Measurements from ENCODE around the gene KLK13. TPM values are rescaled to one million over a fixed set of nuclear protein-coding genes. Genes with fewer than 3 reads are reported as not detected.

KLK13 gene
- total RNA-seq, 1 donor from 2014 or later, result not detected

- Mint-ChIP-seq H3K27ac (no peak overlapping the region), H3K4me3 (no peak overlapping the region), H3K36me3 (no peaks in the 10 kb centered on the region), H3K9me3 (peaks cover 10% of the 10 kb centered on the region), H3K27me3 (ENCODE audit: insufficient read depth, low read depth) (peaks cover 2% of the 10 kb centered on the region), H3K4me1 (peaks cover 7% of the 10 kb centered on the region)
- Histone ChIP-seq H3K27ac (no peak overlapping the region), H3K27me3 (no peaks in the 10 kb centered on the region), H2AFZ (replicated peaks) (no peak overlapping the region), H3K4me2 (no peak overlapping the region), H3K4me3 (no peak overlapping the region), H3K4me1 (no peaks in the 10 kb centered on the region), H4K20me1 (ENCODE audit: low read depth) (no peaks in the 10 kb centered on the region), H3F3A (ENCODE audit: low read depth) (no peaks in the 10 kb centered on the region), H3K79me2 (ENCODE audit: low read depth) (no peaks in the 10 kb centered on the region), H3K36me3 (no peaks in the 10 kb centered on the region), H3K9me3 (ENCODE audit: low read depth) (no peaks in the 10 kb centered on the region), H3K9ac (no peak overlapping the region)
- DNase-seq (ENCODE audit: low spot score), result no peak
- TF ChIP-seq EZH2phosphoT487 (IDR thresholded peaks at IDR 0.05) (no peak), EZH2 (IDR thresholded peaks at IDR 0.05) (no peak)
- TF ChIP-seq, protein P1, sequence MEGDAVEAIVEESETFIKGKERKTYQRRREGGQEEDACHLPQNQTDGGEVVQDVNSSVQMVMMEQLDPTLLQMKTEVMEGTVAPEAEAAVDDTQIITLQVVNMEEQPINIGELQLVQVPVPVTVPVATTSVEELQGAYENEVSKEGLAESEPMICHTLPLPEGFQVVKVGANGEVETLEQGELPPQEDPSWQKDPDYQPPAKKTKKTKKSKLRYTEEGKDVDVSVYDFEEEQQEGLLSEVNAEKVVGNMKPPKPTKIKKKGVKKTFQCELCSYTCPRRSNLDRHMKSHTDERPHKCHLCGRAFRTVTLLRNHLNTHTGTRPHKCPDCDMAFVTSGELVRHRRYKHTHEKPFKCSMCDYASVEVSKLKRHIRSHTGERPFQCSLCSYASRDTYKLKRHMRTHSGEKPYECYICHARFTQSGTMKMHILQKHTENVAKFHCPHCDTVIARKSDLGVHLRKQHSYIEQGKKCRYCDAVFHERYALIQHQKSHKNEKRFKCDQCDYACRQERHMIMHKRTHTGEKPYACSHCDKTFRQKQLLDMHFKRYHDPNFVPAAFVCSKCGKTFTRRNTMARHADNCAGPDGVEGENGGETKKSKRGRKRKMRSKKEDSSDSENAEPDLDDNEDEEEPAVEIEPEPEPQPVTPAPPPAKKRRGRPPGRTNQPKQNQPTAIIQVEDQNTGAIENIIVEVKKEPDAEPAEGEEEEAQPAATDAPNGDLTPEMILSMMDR (IDR thresholded peaks at IDR 0.05), result no peak
Measured at GRCh38 chr19:51078104-51078503, 13.2 kb upstream of the KLK13 start.

DNA sequence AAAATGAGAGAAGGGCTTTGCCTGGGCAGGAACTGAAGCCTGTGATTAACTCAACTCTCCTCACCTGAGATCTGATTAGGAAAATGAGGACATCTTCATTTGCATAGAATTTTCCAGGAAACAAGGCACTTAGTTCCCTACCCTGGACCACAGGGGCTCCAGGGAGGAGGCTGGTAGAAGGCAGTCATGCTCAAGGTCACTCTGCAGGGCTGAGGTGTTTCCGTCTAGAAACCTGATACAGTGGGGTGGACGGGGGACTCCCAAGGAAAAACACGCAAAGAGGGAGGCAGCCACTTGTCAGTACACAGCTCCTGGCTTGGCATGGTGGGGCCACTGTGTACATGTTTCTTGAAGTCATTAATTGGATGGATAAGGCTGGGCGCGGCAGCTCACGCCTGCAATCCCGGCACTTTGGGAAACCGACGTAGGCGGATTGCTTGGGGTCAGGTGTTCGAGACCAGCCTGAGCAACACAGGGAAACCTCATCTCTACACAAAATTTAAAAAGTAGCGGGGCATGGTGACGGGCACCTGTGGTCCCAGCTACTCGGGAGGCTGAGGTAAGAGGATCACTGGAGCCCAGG lies 11.8 kb upstream of the KLK13 start:
- Histone ChIP-seq H3K79me2 (ENCODE audit: low read depth) (no peaks in the 10 kb centered on the region), H3K9ac (no peak overlapping the region), H3K4me3 (no peak overlapping the region), H2AFZ (replicated peaks) (no peak overlapping the region), H3K4me1 (no peaks in the 10 kb centered on the region), H4K20me1 (ENCODE audit: low read depth) (no peaks in the 10 kb centered on the region), H3K9me3 (ENCODE audit: low read depth) (no peaks in the 10 kb centered on the region), H3K27me3 (no peaks in the 10 kb centered on the region), H3F3A (ENCODE audit: low read depth) (no peaks in the 10 kb centered on the region), H3K4me2 (no peak overlapping the region), H3K36me3 (no peaks in the 10 kb centered on the region), H3K27ac (no peak overlapping the region)
- DNase-seq (ENCODE audit: low spot score), result no peak
- no peak overlapping the region for H3K4me3 Mint-ChIP-seq
- TF ChIP-seq EZH2phosphoT487 (IDR thresholded peaks at IDR 0.05) (no peak), EZH2 (IDR thresholded peaks at IDR 0.05) (no peak)
- TF ChIP-seq, protein P1 (IDR thresholded peaks at IDR 0.05), result no peak
- H3K27ac Mint-ChIP-seq, result no peak overlapping the region
- no peaks in the 10 kb centered on the region for H3K36me3 Mint-ChIP-seq
- peaks cover 1% of the 10 kb centered on the region for H3K27me3 Mint-ChIP-seq (ENCODE audit: insufficient read depth, low read depth)
- H3K4me1 Mint-ChIP-seq, result peaks cover 4% of the 10 kb centered on the region
- H3K9me3 Mint-ChIP-seq, result peaks cover 13% of the 10 kb centered on the region

DNA sequence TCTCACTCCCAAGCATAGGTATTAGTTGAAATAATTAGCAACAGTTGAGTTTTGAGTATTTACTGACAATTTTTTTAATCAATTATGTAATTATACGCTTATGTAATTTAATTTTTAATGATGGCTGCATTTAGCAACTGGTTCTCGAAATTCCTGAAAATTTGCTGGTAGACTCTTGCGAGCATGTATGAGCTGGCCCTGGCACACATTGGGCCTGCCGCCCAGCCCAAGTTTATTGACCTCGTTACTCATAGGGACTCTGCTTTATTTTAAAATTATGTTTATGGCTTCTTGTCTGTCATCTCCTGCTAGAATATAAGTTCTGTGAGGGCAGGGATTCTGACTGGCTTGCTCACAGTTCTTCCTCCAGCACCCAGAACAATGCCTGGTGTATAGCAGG lies 11.1 kb upstream of the KLK13 start:
- no peaks in the 10 kb centered on the region for H3K36me3 Mint-ChIP-seq
- Histone ChIP-seq H3K79me2 (ENCODE audit: low read depth) (no peaks in the 10 kb centered on the region), H3K4me2 (no peak overlapping the region), H3K27ac (no peak overlapping the region), H3K9me3 (ENCODE audit: low read depth) (no peaks in the 10 kb centered on the region), H3K36me3 (no peaks in the 10 kb centered on the region), H3K4me3 (no peak overlapping the region), H3K9ac (no peak overlapping the region), H3K27me3 (no peaks in the 10 kb centered on the region), H2AFZ (replicated peaks) (no peak overlapping the region), H3K4me1 (no peaks in the 10 kb centered on the region), H3F3A (ENCODE audit: low read depth) (no peaks in the 10 kb centered on the region), H4K20me1 (ENCODE audit: low read depth) (no peaks in the 10 kb centered on the region)
- H3K9me3 Mint-ChIP-seq, result peaks cover 13% of the 10 kb centered on the region
- H3K27me3 Mint-ChIP-seq (ENCODE audit: insufficient read depth, low read depth), result no peaks in the 10 kb centered on the region
- DNase-seq (ENCODE audit: low spot score), result no peak
- H3K4me3 Mint-ChIP-seq, result no peak overlapping the region
- no peak overlapping the region for H3K27ac Mint-ChIP-seq
- no peak for TF ChIP-seq EZH2phosphoT487 (IDR thresholded peaks at IDR 0.05)
- no peak for TF ChIP-seq EZH2 (IDR thresholded peaks at IDR 0.05)
- TF ChIP-seq, protein P1 (IDR thresholded peaks at IDR 0.05), result no peak
- H3K4me1 Mint-ChIP-seq, result peaks cover 4% of the 10 kb centered on the region

All from neural progenitor cell (in vitro differentiated cells).